HG02943 (cell line): ENCODE results near the gene SNTG2.
"Not testable (repeated sequence)": the region's sequence is repeated elsewhere in the genome, so short reads cannot be mapped to it uniquely, and the experiment has no call there.

ENCODE experiments used
- ATAC-seq: cut with Tn5 transposase; IDR thresholded peaks from one replicate; pipeline ENCODE4 v1.9.1; 2021; ENCODE audit warnings: mild to moderate bottlenecking, low read depth, moderate library complexity; ENCODE audit not compliant: unreplicated experiment

Gene SNTG2

DNA sequence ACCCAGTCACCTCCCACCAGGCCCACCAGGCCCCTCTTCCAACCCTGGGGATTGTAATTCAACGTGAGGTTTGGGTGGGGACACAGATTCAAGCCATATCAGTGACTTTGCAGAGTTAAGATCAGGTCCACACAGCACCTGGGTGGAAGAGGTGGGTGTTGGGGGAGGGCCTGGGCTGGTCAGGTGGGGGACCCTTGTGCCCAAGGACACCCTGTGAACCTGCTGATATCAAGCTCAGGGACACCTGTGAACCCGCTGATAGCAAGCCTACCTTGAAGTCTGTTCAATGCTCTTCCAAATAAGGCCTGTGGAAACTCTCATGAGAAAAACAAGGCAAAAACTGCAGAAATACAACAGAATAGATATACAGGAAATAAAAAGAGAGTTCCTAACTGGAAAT is 442.7 kb downstream of the SNTG2 start:
- ATAC-seq: no peak

DNA sequence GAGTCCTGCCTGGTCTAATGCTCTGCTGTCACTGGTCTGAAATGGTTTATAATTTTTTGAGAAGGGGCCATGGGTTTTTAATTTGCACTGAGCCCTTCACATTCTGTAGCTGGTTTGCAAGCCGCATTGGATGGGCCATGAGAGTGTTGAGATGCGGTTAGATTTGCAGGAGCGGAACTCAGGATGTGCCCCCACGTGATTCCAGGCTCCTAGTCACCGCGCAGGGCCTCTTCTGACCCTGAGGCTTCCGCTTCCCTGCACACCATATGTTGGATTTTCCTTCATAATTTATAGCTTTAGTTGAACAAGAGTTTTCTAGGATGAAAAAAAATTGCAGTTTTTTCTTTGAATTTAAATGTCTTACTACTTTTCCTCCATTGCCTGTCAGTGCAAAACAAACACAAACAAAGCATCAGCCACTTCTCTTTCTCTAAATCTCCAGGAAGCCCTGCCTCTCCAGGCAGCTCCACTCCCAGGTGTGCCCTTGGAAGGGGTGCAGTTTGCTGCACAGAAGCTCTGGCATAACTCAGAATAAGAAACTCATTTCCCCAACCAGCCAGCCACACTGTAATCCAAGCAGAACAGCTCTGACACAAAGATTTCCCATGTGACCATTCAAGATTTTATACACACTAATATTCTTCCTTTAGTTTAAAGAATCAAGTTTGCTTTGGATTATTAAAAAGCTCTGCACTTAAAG is 444.2 kb downstream of the SNTG2 start:
- ATAC-seq: no peak

DNA sequence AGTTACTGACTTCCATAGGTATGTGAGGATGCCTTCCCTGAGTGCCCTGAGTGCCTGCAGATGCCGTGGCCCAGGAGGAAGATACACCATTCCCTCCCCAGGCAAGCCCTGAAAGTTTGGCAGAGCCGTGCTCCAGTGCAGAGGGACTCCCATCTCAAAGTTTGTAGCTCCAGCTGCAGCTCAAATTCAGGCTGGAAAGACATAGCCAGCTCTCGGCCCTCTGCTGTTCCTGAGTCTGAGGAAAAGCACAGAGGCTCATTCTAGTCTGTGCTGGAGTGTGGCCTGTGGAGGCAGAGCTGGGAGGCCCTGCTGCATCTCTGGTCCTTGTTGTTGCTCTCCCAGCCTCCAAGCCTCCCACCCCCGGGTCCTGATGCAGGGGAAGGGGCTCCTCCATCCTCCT is 446.7 kb downstream of the SNTG2 start:
- no peak for ATAC-seq

DNA sequence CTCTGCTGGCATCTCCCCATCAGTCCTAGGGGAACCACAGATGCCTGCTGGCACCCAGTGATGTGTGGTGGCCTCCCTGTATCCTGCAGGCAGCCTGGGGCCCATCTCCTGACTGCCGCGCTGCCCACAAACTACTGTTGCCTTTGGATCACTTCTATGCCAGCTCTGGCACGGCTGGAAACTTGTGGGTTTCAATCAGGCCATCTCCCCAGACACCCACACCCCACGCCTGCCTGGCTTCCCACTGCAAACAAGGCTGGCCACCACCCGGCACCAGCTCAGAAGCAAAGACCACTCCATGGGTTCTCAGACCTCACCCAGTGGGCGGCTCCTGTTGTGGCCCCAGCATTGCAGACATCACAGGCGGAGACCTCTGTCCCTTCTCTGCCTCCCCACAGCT is 447.5 kb downstream of the SNTG2 start:
- ATAC-seq: no peak

DNA sequence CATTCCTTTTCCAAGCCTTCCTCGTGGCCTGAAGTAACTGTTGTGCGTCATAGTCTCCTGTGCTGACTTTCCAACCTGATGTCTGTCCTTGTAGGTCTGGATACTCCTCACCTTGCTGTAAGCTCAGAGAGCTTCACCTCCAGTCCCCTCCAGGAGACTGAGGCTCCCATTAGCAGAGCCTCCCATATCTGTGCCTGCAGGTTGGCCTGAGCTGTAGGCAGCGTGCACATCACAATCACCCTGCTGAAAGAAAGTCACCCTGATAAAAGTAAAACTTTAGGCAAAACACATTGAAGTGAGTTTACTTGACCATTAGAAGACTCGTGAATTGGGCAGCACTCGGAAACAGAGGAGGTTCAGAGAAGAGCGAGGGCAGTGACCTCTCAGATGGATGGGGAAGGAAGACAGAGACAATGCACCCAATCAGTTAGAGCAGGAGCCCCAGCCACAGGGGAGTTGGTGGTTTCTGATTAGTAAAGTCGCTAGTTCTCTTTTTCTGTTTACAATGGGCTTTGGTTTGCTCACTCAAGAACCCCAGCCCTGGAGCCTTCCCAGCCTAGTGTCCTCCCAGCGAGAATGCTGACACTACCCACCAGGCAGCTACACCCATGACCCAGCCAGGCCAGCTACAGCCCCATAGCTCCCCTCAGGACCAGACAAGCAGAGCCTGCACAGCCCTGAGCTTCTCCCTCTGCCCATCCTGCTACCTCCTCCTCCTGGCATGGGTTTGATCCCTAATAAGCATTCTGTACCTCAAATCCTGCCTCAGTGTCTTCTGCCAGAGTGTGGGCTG is 450.5 kb downstream of the SNTG2 start:
- ATAC-seq: no peak

DNA sequence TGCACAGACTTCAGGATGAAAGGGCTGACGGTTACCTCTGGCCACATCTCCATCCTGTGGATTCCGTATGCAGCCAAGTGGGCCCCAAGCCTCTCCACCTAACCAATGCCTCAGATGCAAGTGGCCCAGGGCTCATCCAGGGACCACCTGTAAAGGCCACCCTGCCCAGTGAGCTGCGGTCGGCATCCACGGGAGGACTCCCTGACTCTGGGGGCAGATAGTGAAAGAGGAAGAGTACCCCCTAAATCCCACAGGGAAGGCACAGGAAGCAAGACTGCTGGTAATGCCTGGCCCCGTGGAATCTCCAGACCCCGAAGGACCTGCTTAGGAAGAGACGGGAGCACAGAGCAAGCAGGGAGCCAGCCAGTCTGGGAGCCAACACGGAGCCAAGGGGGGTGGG is 451.4 kb downstream of the SNTG2 start:
- ATAC-seq: no peak

DNA sequence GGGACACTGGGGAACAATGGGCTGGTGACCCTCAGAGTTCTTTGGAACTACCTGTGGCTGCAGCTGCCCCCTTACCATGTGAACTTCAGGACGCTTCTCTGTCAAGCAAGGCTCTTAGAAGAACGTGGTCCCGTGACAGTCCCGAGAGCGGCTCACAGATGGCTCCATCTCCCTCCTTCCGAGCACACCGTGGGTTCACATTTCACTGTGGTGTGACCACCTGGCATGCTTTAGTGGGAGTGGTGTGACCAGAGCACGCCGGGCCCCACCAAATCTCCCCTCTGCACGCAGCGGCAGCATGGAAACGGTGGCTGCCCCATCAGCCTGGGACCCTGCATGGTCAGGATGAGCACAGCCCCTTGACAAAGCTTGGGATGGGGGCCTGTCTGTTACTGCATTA is 452.9 kb downstream of the SNTG2 start:
- no peak for ATAC-seq

DNA sequence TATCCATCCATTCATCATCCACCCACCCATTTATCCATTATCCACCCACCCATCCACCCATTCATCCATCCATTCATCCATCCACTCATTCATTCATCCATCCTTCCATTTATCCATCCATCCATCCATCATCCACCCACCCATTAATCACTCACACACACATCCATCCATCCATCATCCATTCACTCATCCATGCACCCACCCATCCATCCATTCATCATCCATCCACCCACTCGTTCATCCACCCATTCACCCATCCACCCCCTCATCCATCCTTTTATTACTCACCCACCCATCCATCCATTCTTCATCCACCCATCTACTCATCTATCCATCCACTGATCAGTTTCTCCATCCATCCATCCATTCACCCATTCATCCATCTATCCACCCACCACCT is 454.5 kb downstream of the SNTG2 start:
- ATAC-seq: no peak

DNA sequence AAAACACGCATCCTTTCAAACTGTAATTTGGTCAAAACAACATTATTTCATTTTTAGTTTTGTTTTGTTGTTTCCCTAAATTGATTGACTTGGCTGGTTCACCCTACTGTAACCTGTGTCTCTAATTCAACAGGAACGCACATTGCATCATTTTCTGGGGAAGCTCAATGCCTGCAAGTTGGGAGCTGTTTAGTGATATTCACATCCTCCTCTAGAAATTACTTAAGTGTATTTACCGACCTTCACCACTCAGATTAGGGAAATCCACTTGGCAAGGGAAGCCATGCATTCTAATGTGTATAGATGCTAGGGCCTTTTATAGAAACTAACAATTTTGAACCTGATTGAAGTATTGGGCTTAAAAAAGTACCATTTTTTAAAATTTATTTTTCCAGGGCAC is 455.3 kb downstream of the SNTG2 start:
- ATAC-seq: no peak

DNA sequence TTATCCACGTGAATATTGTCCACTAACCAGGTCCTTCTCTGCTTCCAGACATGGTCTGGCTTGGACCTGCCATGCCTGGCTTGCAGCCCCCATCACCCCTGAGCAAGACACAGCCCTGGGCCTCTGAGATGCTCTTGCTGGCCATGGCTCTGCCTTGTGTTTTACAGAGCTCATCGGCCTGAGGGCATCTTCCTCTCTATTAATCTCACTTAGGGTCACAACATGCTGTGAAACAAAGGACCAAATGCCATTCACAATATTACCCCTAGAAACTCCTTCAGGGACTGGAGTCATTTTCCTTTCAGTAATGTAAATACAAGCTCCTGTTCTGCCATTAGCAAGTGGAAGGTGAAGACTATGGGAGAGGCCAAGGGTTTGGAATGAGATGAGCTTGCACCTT is 455.8 kb downstream of the SNTG2 start:
- no peak for ATAC-seq

DNA sequence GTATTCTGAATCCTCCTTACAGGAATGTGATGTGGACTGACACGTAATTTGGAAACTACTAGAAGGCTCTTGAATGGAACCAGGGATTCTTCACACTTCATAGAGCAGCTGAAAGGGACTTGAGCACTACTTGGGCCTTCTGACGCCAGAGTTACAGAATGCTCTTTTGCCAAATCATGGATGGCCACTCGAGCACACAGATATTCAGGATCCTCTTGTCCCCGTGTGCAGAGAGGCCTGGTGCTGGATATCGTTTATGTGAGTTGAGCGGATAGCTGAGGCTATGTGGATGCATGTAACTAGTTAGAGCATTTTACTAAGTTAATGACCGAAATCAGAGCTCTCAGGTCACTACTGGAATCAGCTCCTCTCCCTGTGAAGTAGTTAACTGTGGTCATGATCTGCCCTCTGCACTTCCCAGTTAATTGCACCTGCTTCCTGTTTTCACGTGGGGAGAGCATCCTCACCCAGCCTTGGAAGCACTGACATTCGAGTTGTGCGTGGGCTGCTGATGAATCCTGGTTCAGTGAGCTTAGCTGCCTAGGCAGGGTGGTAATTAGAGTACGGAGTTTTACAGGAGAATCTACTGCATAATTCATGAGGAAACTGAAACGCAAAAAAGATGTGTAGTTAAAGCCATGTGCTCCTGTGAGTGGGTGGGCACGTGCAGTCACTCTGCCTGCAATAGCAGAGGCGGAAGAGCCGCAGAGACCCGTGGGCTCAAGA is 457.5 kb downstream of the SNTG2 start:
- ATAC-seq: no peak

DNA sequence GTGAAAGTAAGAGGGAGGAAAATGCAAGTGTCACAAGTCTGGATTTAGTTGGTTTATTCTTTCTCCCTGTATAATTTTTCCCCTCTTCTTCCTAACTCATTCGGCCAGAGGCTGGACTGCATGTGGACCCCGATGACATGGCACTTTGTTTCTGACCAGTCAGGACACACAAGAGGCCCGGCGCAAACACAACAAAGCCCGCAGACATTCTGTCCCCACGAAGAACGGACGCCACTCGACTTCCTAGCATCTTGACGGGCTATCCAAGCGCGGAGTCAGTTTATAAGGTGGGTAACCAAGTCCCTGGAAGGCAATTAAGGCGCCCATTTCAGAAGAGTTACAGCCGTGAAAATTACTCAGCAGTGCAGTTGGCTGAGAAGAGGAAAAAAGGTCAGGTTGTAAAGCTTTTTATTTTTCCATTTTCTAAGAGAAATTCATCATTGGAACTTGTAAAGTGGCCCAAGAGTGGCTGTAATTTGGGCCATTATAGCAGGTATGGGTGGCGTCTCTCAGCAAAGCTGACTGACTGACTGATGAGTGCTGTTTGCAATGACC is 462.6 kb downstream of the SNTG2 start, which contains the start of gene TPO:
TSS of gene TPO (plus strand) at position 308 of the 555 bp plus-strand sequence. CDS start 946 bp downstream, outside the sequence.
- no peak for ATAC-seq

DNA sequence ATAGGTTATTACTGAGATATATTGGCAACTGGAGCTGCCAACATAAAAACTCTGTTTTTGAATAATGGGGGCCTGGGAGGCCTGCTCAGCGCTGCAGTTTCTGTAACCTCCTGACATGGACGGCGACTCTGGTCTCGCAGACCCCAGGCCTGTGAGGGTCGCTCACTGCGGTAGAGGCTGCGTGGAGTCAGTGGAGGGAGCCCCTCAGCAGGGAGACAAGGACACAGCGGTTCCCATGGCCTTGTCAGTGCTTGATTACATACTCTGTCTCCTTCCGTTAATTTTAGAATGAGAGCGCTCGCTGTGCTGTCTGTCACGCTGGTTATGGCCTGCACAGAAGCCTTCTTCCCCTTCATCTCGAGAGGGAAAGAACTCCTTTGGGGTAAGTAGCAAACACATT is 463.5 kb downstream of the SNTG2 start:
- ATAC-seq: no peak

DNA sequence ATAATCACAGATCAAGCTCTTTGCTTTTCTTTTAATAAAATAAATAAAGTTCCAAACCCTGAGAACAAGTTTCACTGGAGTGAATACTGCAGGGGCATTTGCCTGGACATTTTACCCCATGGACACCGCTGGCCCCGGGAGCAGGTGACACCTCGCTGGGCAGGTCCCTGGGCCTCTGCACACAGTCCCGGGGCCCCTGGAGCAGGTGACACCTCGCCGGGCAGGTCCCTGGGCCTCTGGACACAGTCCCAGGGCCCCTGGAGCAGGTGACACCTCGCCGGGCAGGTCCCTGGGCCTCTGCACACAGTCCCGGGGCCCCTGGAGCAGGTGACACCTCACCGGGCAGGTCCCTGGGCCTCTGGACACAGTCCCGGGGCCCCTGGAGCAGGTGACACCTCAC is 464.3 kb downstream of the SNTG2 start:
- ATAC-seq: not testable (repeated sequence)

DNA sequence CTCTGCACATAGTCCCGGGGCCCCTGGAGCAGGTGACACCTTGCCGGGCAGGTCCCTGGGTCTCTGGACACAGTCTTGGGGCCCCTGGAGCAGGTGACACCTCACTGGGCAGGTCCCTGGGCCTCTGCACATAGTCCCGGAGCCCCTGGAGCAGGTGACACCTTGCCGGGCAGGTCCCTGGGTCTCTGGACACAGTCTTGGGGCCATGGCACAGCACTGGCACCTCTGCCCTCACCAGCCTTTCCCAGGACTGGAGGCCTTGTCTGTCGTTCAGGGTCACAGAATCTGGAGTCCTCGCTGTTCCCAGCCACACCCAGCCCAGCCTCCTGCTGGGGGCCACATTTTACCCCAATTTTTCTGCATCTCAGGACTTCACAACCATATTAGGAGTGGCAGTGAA is 464.9 kb downstream of the SNTG2 start:
- ATAC-seq: no peak
